GM18526 (cell line): ENCODE results near the gene COL5A2.

ENCODE experiments used
- POLR2A ChIP-seq: IDR thresholded peaks from 3 replicates; pipeline ENCODE4 v1.6.1; 2011; ENCODE audit not compliant: insufficient read length; ENCODE audit errors: extremely low read depth

Gene COL5A2

GRCh38 chr2:189022053-189022481 is 157.5 kb downstream of the COL5A2 start:
- TF ChIP-seq POLR2A = no peak

DNA sequence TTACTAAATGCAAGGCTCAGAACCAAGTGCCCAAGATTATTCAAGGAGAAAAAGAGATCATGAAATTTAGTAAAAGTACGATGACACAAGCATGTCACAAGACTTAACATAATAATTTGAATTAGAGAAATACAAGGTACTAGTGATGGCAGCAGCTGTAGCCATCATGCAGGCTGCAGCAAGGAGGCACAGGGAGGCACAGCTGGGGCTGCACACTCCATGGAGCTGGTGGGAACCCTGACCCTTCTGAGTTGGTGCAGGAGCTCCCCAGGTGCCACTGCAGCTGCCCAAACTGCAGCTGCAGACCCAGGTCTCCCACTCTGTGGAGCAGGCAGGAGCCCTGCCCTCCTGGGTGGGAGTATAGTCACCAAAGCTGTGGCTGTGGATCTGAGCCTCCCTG is 159.4 kb downstream of the COL5A2 start:
- no peak for TF ChIP-seq POLR2A

DNA sequence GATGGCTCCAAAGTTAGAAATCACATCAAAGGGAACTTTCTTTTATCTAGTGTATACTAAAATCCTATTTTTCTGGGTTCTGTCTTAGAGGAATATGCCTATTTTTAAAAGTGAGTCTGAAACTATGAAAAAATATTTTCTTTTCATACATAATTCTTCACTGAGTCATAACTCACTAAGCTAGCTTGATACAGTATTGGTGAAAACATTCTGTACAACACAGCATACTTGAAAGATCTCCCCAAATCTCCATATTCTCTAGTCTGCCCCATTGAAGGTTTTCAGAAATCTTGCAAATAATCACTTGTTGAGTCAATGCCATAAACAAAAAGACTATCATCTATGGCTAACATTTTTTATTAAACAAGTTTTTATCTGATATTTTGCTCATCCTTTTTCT is 160.9 kb downstream of the COL5A2 start:
- TF ChIP-seq POLR2A = no peak

DNA sequence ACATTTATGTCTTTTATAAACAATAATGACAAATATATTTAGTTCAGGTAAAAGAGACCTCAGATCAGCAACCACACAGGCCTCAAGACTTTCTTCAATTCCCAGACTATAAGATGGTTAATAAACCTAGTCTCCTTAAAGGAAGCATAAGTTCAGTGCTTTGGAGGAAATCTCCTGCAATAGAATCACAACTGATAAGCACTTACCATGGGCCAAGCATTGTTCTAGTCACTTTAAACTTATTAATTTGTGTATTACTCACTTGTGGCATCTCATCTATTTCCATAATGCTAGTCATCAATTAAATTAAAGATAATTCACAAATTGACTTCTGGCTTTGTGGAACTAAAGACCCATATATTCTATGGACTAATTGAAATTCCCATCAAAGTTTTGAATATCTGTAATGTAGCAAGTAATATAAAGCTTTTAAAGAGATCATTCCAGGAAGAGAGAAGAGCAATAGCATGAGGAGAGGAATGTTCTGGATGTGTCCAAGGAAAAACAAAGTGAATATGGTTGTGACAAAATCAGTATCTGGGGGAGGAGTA is 163.2 kb downstream of the COL5A2 start:
- no peak for TF ChIP-seq POLR2A

DNA sequence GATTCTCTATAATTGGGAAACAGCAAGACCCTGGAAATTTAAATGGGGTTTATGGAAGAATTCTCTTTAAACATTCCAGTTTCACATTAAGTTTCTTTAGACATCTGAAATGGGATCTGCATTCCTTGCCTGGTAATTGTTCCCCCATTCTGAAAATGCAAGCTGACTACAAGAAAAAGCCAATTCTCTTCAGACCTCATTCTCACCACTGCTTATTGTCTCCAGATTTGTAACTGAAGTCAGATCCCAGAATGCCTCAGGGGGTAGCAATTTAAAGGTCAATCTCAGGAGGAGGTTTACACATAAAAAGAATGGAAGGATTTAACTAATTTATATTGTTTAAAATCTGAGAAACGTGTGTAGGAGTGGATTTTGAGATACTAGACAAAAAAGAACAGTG is 164.2 kb downstream of the COL5A2 start:
- no peak for TF ChIP-seq POLR2A

DNA sequence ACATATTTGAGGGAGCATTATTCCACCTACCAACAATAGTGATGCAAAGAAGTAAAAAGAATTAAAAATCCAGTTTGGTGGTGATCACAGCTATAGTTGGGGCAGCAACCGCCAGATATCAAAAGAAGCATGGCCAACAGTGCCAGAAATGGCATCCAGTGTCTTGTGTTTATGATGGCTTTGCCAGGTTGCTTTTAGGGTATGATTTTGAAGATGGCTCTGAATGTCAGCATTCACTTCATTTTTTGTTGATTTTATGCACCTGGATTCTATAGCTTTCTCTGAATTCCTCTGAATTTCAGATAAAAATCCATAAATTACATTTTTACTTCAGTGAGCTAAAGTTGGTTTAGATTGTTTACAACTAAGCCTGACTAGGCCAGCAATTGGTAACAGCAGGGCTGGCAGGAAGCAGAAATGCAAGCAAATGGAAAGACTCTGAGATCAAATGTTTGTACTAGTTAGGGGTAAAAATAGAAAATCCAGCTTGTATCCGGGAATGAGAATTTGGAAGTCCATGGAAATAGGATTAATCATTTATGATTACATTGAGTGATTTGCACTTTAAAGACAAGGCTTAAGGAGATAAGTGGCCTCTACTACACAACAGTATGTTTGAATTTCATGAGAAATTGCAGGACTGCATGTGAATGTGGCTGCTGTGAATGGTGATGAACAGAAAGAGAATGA is 165.0 kb downstream of the COL5A2 start:
- no peak for TF ChIP-seq POLR2A

DNA sequence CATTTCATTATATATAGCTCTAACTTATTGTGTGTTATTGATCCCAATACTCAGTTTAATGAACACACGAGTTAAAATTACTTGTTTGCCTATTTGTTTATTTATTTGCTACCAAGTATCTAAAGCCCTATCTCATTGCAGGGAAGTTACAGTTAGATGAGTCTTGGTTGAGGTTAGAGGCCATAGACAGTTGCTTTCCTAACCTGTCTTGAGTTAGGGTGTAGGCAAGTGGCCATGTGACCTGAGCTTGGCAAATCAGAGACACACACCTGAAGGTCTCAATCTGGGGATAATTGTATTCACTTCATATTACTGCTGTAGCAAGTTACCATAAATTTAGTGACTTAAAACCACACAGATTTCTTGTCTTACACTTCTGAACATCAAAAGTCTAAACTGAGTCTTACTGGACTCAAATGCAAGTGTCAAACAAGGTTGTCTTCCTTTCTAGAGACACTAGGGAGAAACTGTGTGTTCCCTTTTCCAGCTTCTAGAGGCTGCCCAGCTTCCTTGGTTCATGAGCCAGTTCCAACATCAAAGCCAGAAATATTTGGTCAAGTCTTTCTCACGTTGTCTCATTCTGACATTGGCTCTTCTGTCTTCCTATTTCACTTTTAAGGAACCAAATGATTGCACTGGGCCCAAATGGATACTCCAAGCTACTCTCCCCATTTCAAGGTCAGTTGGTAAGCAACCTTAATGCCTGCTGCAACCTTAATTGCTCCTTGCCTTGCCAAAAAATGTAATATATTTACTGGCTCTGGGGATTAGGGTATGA is 165.7 kb downstream of the COL5A2 start:
- no peak for TF ChIP-seq POLR2A

GRCh38 chr2:189013031-189013430 is 166.5 kb downstream of the COL5A2 start:
- TF ChIP-seq POLR2A = no peak

- TF ChIP-seq POLR2A = no peak
Observed at GRCh38 chr2:189012351-189012750, 167.2 kb downstream of the COL5A2 start.

DNA sequence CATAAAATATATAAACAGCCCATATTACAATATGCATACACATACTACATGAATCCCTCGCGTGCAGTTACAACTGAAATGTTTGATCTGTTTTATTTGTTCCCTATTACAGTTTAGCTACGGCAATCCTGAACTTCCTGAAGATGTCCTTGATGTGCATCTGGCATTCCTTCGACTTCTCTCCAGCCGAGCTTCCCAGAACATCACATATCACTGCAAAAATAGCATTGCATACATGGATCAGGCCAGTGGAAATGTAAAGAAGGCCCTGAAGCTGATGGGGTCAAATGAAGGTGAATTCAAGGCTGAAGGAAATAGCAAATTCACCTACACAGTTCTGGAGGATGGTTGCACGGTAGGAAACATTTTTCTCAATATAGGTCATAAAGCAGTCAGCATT is 169.0 kb downstream of the COL5A2 start:
- TF ChIP-seq POLR2A = no peak

DNA sequence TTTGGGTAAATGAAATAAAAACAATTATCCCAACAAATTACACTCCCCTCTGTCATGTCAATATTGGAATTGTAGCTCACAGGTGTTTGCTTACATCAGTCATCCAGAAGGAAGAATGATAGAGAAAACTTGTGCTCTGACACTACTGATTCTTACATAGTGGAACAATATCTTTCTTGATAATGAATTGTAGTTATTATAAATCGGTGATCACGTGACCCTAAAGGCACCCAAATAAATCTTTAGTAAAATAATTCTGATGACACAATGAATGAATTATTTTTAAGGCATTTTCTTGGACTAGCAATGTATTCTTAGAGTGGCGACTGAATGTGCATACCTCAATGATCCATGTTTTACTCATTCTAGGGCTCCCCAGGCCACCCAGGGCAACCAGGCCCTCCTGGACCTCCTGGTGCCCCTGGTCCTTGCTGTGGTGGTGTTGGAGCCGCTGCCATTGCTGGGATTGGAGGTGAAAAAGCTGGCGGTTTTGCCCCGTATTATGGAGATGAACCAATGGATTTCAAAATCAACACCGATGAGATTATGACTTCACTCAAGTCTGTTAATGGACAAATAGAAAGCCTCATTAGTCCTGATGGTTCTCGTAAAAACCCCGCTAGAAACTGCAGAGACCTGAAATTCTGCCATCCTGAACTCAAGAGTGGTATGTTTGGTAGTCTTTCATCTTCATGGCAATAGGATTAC is 170.9 kb downstream of the COL5A2 start:
- TF ChIP-seq POLR2A = no peak

DNA sequence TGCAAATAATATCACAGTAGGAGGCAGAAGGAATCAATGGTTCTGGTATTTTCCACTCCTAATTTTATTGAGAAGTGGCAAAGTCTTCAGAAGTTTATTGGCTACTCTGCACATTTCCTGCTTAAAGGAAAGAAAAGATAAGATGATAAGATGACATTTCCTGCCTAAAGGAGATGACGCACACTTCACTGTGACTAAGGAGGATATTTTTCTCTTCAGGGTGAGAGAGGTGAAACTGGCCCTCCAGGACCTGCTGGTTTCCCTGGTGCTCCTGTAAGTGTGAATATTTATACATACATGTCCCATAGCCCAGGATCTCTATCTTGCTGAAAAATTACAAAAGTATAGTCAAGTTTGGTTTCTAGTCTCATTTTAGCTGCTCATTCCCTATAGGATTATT is 177.5 kb downstream of the COL5A2 start:
- no peak for TF ChIP-seq POLR2A

- TF ChIP-seq POLR2A = no peak
Observed at GRCh38 chr2:189000221-189000620, 179.3 kb downstream of the COL5A2 start.

DNA sequence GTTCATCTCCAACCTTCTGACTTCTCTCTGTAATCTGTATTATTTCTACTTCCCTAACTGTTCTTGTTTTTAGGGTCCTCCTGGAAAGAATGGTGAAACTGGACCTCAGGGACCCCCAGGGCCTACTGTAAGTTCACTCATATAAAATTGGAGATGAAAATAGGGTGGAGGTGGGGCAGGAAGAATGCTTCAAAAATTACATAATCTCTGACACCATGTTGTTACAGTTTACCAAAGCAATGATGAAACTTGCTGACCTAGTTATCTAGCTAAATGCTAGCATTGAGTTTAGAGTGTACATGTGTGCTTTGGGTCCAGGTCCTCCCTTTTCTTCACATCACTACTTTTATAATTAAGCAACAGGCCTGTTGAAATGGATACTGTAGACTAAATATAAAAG is 182.3 kb downstream of the COL5A2 start:
- no peak for TF ChIP-seq POLR2A

GRCh38 chr2:188993247-188993646 is 186.3 kb downstream of the COL5A2 start:
- TF ChIP-seq POLR2A = no peak

- TF ChIP-seq POLR2A = no peak
Observed at GRCh38 chr2:188986839-188987238, 192.7 kb downstream of the COL5A2 start.
